Heart right ventricle (tissue), 16 donors: ENCODE results near the gene TP63. TPM values are rescaled to one million over a fixed set of nuclear protein-coding genes. Genes with fewer than 3 reads are reported as not detected.
"Not testable (repeated sequence)": the region's sequence is repeated elsewhere in the genome, so short reads cannot be mapped to it uniquely, and the experiment has no call there.

Source experiments
- ATAC-seq, 8 donors: fragments of 200-7000 bp; cut with Tn5 transposase; one replicate each; pipeline ENCODE4 v1.9.1; 2020; ENCODE audit warnings: mild to moderate bottlenecking in 8 of 8, moderate library complexity in 8 of 8, moderate number of reproducible peaks in 1 of 8
- DNase-seq, 2 donors: peaks; one replicate each; pipeline ENCODE4 v3.0.0-alpha.2; 2020
- H3K27ac ChIP-seq, 10 donors: fragments of 200-600 bp; sonication (generic) in 2 of 10; one replicate each; pipeline versions ENCODE4 v1.5.0 to v1.8.0; 2020 to 2022; ENCODE audit warnings: mild to moderate bottlenecking in 3 of 10
- H3K27me3 ChIP-seq, 7 donors: fragments of 200-600 bp; one replicate each; pipeline ENCODE4 v1.8.0; 2021 to 2022; ENCODE audit warnings: mild to moderate bottlenecking in 2 of 7
- H3K36me3 ChIP-seq, 9 donors: fragments of 200-600 bp; sonication (generic) in 1 of 9; one replicate each; pipeline versions ENCODE4 v1.5.0 to v1.8.0; 2020 to 2022; ENCODE audit warnings: mild to moderate bottlenecking in 2 of 9
- H3K4me1 ChIP-seq, 9 donors: fragments of 200-600 bp; sonication (generic) in 1 of 9; one replicate each; pipeline versions ENCODE4 v1.5.0 to v1.8.0; 2020 to 2022; ENCODE audit warnings: mild to moderate bottlenecking in 4 of 9
- H3K4me3 ChIP-seq, 10 donors: fragments of 200-600 bp; sonication (generic) in 2 of 10; one replicate each; pipeline versions ENCODE4 v1.5.0 to v1.8.0; 2020 to 2022; ENCODE audit warnings: mild to moderate bottlenecking in 7 of 10, moderate library complexity in 2 of 10
- H3K9me3 ChIP-seq, 11 donors: fragments of 200-600 bp in 10 of 11; sonication (generic) in 2 of 11; one replicate each; pipeline versions ENCODE4 v1.5.0 to v1.8.0; 2013 to 2022; ENCODE audit warnings: mild to moderate bottlenecking in 2 of 11, control low read depth in 1 of 11, moderate library complexity in 1 of 11
- WGBS, 2 donors: extraction: QIAGEN DNeasy Blood & Tissue Kit; methylation state at CpG; one replicate each; pipeline ENCODE4 v1.1.7; 2013; ENCODE audit warnings: inconsistent platforms in 1 of 2; 5-methylcytosine and 5-hydroxymethylcytosine counted together
- intact Hi-C, 10 donors: fragments of 100-400 bp; cut with DNase I; formaldehyde crosslinking; loops; one replicate each; pipeline versions ENCODE4 v1.11.1 to v1.14.2; 2022
- polyA plus RNA-seq, 2 donors: library from polyadenylated mRNA; stranded (reverse); fragments of 200-250 nt; gene quantifications; one replicate each; pipeline ENCODE4 v1.2.3, GENCODE V29; 2013
- total RNA-seq, 10 donors: library from RNA; stranded (reverse); fragmentation: NEBNext Ultra II Directional in 3 of 10; extraction: Animal tissue kit (Norgen Biotek cat#: 25700) in 3 of 10; gene quantifications; one replicate each; pipeline versions ENCODE4 v1.2.1 to v1.2.4, GENCODE V29; 2021 to 2023
- TF ChIP-seq, protein P1 (sequence below), 9 donors: fragments of 200-600 bp; sonication (generic) in 2 of 9; IDR thresholded peaks; one replicate each; pipeline versions ENCODE4 v1.5.0 to v1.8.0; 2021 to 2022; ENCODE audit warnings: antibody characterized with exemption in 9 of 9, mild to moderate bottlenecking in 5 of 9, moderate library complexity in 1 of 9
- donor health status: Arrhythmogenic right ventricular cardiomyopathy.
- donor health status: ischemic (EF 13 %, LVEDD 7.1; RV severe dilation, severe dysfunction).
- donor health status: healthy with polysubstance abuse.
- donor health status: DM: no; HTN: yes; CAD: no.
- donor health status: DM: no; HTN: no; CAD: no.
- donor health status: ischemic (EF 25% LVEDD 6.9; RV normal size, moderate dysfunction).
- donor health status: ischemic (EF 25% LVEDD 5.7; RV mildly dilated, moderate dysfunction).
- donor health status: healthy.
- donor health status: DM: yes; HTN: yes; CAD: no.
- donor health status: Ischemic cardiomyopathy.
- donor health status: ischemic (EF 35%, LVEDD 5.7; RV mildly dilated, moderate dysfunction).
- donor health status: nonischemic (EF 11% LVEDD 7.7; RV severe dilation, severe dysfunction).
- donor health status: DM: yes; HTN: yes; CAD: no.
- donor health status: PGD.
- donor health status: ischemic (EF 29% LVEDD 5.4; RV normal size, mild dysfunction).
- donor health status: nonischemic (EF 23%, LVEDD 6.1; RV moderate dilation, normal function).

The TP63 gene
- total and polyA plus RNA-seq, 12 donors = 0.07 to 1.5 (median 0.49) TPM

DNA sequence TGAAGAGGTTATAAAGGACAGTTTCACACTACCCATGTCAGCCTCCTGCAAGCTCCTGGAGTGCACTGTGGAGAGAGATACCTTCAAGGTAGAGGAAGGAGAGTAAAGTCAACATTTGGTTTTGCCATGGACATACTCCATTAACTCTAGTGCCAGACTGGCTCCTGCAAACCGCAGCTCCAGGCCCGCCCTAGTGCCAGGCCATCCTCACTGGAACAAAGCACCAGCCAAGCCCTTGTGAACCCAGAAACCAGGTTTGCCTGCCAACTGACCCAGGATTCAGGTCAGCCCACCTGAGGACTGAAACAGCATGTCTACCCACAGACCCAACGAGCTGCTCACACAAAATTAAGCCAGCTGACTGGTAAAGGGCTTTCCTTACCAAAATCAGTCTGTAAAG, 41.0 kb upstream of the TP63 start:
- H3K4me1 ChIP-seq = peaks cover 0 to 5% (median 0%) of the 10 kb centered on the region in 9 donors
- peaks cover 0 to 3% (median 0%) of the 10 kb centered on the region in 7 donors for H3K27me3 ChIP-seq
- H3K27ac ChIP-seq = no peak overlapping the region
- TF ChIP-seq, protein P1, sequence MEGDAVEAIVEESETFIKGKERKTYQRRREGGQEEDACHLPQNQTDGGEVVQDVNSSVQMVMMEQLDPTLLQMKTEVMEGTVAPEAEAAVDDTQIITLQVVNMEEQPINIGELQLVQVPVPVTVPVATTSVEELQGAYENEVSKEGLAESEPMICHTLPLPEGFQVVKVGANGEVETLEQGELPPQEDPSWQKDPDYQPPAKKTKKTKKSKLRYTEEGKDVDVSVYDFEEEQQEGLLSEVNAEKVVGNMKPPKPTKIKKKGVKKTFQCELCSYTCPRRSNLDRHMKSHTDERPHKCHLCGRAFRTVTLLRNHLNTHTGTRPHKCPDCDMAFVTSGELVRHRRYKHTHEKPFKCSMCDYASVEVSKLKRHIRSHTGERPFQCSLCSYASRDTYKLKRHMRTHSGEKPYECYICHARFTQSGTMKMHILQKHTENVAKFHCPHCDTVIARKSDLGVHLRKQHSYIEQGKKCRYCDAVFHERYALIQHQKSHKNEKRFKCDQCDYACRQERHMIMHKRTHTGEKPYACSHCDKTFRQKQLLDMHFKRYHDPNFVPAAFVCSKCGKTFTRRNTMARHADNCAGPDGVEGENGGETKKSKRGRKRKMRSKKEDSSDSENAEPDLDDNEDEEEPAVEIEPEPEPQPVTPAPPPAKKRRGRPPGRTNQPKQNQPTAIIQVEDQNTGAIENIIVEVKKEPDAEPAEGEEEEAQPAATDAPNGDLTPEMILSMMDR (IDR thresholded peaks at IDR 0.05) = no peak
- peaks cover 0 to 20% (median 0%) of the 10 kb centered on the region in 11 donors for H3K9me3 ChIP-seq
- WGBS, 2 donors = 91 to 95% methylated on average over 3 of the region's 3 CpGs
- no peak for ATAC-seq
- no peak for DNase-seq
- H3K36me3 ChIP-seq = no peaks in the 10 kb centered on the region
- intact Hi-C loops = no loop called here
- no peak overlapping the region for H3K4me3 ChIP-seq

DNA sequence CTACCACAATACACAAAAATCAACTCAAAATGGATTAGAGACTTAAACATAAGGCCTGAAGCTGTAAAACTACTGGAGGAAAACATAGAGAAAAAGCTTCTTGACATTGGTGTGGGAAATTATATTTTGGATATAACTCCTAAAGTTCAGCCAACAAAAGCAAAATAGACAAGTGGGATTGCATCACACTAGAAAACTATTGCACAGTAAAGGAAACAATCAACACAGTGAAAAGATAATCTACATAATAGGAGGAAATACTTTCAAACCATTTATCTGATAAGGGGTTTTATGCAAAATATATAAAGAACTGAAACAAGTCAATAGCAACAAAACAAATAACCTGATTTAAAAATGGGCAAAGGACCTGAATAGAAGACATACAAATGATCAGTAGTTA, 37.6 kb upstream of the TP63 start:
- Histone ChIP-seq H3K36me3 (no peaks in the 10 kb centered on the region), H3K4me3 (no peak overlapping the region), H3K4me1 (no peaks in the 10 kb centered on the region), H3K9me3 (peaks cover 0 to 20% (median 0%) of the 10 kb centered on the region in 11 donors), H3K27ac (no peak overlapping the region), H3K27me3 (no peaks in the 10 kb centered on the region)
- ATAC-seq = no peak
- intact Hi-C loops = no loop called here
- TF ChIP-seq, protein P1 (IDR thresholded peaks at IDR 0.05) = no peak
- no peak for DNase-seq

DNA sequence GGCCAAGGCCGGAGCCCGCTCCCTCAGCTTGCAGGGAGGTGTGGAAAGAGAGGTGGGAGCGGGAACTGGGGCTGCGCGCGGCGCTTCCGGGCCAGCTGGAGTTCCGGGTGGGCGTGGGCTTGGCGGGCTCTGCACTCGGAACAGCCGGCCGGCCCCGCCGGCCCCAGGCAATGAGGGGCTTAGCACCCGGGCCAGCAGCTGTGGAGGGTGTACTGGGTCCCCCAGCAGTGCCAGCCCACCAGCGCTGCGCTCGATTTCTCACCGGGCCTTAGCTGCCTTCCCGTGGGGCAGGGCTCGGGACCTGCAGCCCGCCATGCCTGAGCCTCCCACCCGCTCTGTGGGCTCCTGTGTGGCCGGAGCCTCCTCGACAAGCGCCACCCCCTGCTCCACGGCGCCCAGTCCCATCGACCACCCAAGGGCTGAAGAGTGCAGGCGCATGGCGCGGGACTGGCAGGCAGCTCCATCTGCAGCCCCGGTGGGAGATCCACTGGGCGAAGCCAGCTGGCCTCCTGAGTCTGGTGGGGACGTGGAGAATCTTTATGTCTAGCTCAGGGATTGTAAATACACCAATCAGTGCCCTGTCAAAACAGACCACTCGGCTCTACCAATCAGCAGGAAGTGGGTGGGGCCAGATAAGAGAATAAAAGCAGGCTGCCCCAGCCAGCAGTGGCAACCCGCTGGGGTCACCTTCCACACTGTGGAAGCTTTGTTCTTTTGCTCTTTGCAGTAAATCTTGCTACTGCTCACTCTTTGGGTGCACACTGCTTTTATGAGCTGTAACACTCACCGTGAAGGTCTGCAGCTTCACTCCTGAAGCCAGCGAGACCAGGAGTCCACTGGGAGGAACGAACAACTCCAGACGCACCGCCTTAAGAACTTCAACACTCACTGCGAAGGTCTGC, 34.9 kb upstream of the TP63 start:
- intact Hi-C loops, H3K27ac ChIP-seq, H3K36me3 ChIP-seq, DNase-seq, H3K4me3 ChIP-seq, H3K4me1 ChIP-seq, H3K27me3 ChIP-seq, ATAC-seq: not testable (repeated sequence)
- WGBS, 2 donors = 93 to 96% methylated on average over 35 to 45 of the region's 45 CpGs
- peaks cover 0 to 20% (median 0%) of the 10 kb centered on the region in 11 donors for H3K9me3 ChIP-seq

DNA sequence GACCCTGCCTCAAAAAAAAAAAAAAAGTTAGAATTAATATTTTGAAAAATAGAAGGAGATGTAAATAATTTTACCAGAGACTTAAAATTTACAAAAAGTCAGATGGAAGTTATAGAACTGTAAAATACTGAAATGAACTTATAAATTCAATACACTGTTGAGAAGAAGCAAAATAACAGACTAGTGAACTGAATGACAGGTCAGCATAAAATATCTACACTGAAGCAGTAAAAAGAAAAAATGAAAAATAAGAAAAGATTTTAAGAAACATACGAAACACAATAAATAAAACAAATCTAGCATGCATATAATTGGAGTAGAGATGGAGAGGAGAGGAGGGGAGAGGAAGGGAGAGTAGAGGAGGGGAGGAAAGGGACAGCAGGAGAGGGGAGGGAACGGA, 33.3 kb upstream of the TP63 start:
- Histone ChIP-seq H3K27ac (no peak overlapping the region), H3K9me3 (peaks cover 0 to 9% (median 0%) of the 10 kb centered on the region in 11 donors), H3K27me3 (no peaks in the 10 kb centered on the region), H3K4me3 (no peak overlapping the region), H3K36me3 (no peaks in the 10 kb centered on the region), H3K4me1 (no peaks in the 10 kb centered on the region)
- WGBS, 2 donors = 82 to 90% methylated on average over 2 of the region's 2 CpGs
- no peak for DNase-seq
- no peak for ATAC-seq
- TF ChIP-seq, protein P1 (IDR thresholded peaks at IDR 0.05) = no peak
- intact Hi-C loops = no loop called here
